Testis (tissue), 2 donors: ENCODE results near the gene CHN2.

Experiments
- CTCF ChIP-seq, 3 experiments: fragments of 450-650 bp in 2 of 3; fragments of 200-600 bp in 1 of 3; sonication (generic) in 1 of 3; IDR thresholded peaks; one replicate each; pipeline ENCODE4 v1.5.1; 2016 to 2019; ENCODE audit warnings: antibody characterized with exemption in 3 of 3, mild to moderate bottlenecking in 2 of 3, moderate library complexity in 1 of 3
- POLR2A ChIP-seq: fragments of 450-650 bp; IDR thresholded peaks from one replicate; pipeline ENCODE4 v1.6.1; 2017; ENCODE audit warnings: antibody characterized with exemption, mild to moderate bottlenecking, moderate library complexity

GRCh38 chr7:29349362-29349761, 154.8 kb downstream of the CHN2 start:
- no peak for TF ChIP-seq CTCF (IDR thresholded peaks at IDR 0.05)
- no peak for TF ChIP-seq POLR2A
